Endometrial microvascular endothelial cells (primary cell): ENCODE data around the gene FAM229A. TPM values are rescaled to one million over a fixed set of nuclear protein-coding genes. Genes with fewer than 3 reads are reported as not detected.
"Not testable (repeated sequence)": the region's sequence is repeated elsewhere in the genome, so short reads cannot be mapped to it uniquely, and the experiment has no call there.

Experiments used
- in situ Hi-C: cut with HindIII; loops from 2 replicates; pipeline ENCODE4 v1.10.0; 2017; ENCODE audit warnings: low sequenced_read_pairs, low pct_unique_long_range_greater_than_20kb; ENCODE audit errors: inconsistent ontology term
- total RNA-seq: library from RNA; depleted of rRNA; stranded (reverse); fragments of >200 nt; gene quantifications from one replicate; pipeline ENCODE4 v1.2.3, GENCODE V29; 2015; ENCODE audit errors: inconsistent ontology term

The FAM229A gene
- total RNA-seq, 1 donor from 2014 or later, result 1.6 TPM

- in situ Hi-C loops, result no loop called here
These were observed 24.5 kb upstream of the FAM229A start for GRCh38 chr1:32386676-32387392.

GRCh38 chr1:32380057-32380456, 17.8 kb upstream of the FAM229A start:
- in situ Hi-C loops, result no loop called here

GRCh38 chr1:32377541-32378220, 15.4 kb upstream of the FAM229A start:
- in situ Hi-C loops, result no loop called here

- in situ Hi-C loops, result no loop called here
These were observed 13.9 kb upstream of the FAM229A start for GRCh38 chr1:32376199-32376598.

GRCh38 chr1:32373996-32374592, 11.8 kb upstream of the FAM229A start:
- in situ Hi-C loops, result no loop called here

GRCh38 chr1:32372149-32372756, 10.0 kb upstream of the FAM229A start:
- in situ Hi-C loops, result no loop called here

GRCh38 chr1:32367912-32368635, 5.8 kb upstream of the FAM229A start:
- in situ Hi-C loops, result no loop called here

- in situ Hi-C loops, result no loop called here
These were observed 3.2 kb upstream of the FAM229A start for GRCh38 chr1:32365445-32365844.

- in situ Hi-C loops, result no loop called here
These were observed 2.6 kb upstream of the FAM229A start for GRCh38 chr1:32364836-32365235.

GRCh38 chr1:32363713-32364112, 1.4 kb upstream of the FAM229A start:
- in situ Hi-C loops, result no loop called here

GRCh38 chr1:32361674-32362473, 411 bp downstream of the FAM229A start:
- in situ Hi-C loops, result no loop called here

- in situ Hi-C loops, result no loop called here
These were observed 994 bp downstream of the FAM229A start for GRCh38 chr1:32361308-32361673.

- in situ Hi-C loops, result no loop called here
These were observed 3.9 kb downstream of the FAM229A start for GRCh38 chr1:32358435-32358834.

GRCh38 chr1:32357614-32358013, 4.7 kb downstream of the FAM229A start:
- in situ Hi-C loops, result no loop called here

- in situ Hi-C loops, result no loop called here
These were observed 5.8 kb downstream of the FAM229A start for GRCh38 chr1:32356478-32356877.

- in situ Hi-C loops, result not testable (repeated sequence)
These were observed 6.5 kb downstream of the FAM229A start for GRCh38 chr1:32355778-32356177.

- in situ Hi-C loops, result no loop called here
These were observed 8.3 kb downstream of the FAM229A start for GRCh38 chr1:32353886-32354570.

- in situ Hi-C loops, result no loop called here
These were observed 8.9 kb downstream of the FAM229A start for GRCh38 chr1:32353431-32353830.
